Breast epithelium (tissue), 3 donors: ENCODE data around the gene POTEM.
"Not testable (repeated sequence)": the region's sequence is repeated elsewhere in the genome, so short reads cannot be mapped to it uniquely, and the experiment has no call there.

Source experiments
- POLR2A ChIP-seq: fragments of 450-650 bp; IDR thresholded peaks from one replicate; pipeline ENCODE4 v1.6.1; 2016; ENCODE audit warnings: antibody characterized with exemption, mild to moderate bottlenecking, moderate library complexity
- TF ChIP-seq, protein P1 (sequence below), 3 donors: fragments of 450-650 bp; IDR thresholded peaks; one replicate each; pipeline ENCODE4 v1.5.1; 2016 to 2017; ENCODE audit warnings: antibody characterized with exemption in 3 of 3, mild to moderate bottlenecking in 3 of 3, moderate library complexity in 3 of 3

DNA sequence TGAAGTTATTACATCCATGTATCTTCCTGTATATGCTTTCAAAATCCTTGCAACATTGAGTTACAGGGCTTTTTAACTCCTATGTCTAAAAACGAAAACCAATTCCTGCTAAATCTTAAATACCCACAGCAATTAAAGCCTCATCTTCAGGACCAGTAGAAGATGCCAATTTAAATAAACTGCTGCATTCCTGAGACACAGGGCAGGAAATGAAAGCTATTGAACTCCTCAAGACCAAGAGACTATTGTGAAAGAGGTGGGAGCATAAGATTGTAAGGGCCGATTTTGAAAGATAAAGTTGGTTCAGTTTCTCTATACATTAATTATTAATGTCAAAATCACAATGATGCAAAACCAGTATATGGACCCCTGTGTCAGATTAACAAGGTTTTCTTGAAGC, 28.5 kb upstream of the POTEM start:
- TF ChIP-seq, protein P1, sequence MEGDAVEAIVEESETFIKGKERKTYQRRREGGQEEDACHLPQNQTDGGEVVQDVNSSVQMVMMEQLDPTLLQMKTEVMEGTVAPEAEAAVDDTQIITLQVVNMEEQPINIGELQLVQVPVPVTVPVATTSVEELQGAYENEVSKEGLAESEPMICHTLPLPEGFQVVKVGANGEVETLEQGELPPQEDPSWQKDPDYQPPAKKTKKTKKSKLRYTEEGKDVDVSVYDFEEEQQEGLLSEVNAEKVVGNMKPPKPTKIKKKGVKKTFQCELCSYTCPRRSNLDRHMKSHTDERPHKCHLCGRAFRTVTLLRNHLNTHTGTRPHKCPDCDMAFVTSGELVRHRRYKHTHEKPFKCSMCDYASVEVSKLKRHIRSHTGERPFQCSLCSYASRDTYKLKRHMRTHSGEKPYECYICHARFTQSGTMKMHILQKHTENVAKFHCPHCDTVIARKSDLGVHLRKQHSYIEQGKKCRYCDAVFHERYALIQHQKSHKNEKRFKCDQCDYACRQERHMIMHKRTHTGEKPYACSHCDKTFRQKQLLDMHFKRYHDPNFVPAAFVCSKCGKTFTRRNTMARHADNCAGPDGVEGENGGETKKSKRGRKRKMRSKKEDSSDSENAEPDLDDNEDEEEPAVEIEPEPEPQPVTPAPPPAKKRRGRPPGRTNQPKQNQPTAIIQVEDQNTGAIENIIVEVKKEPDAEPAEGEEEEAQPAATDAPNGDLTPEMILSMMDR (IDR thresholded peaks at IDR 0.05): not testable (repeated sequence)
- not testable (repeated sequence) for TF ChIP-seq POLR2A
